HG03039 (cell line): Measurements from ENCODE around the gene OLFML3.
"Not testable (repeated sequence)": the region's sequence is repeated elsewhere in the genome, so short reads cannot be mapped to it uniquely, and the experiment has no call there.

Experiments used
- ATAC-seq: cut with Tn5 transposase; IDR thresholded peaks from one replicate; pipeline ENCODE4 v1.9.1; 2021; ENCODE audit warnings: mild to moderate bottlenecking, moderate library complexity; ENCODE audit not compliant: unreplicated experiment

The OLFML3 gene

GRCh38 chr1:113948151-113948550, 31.1 kb upstream of the OLFML3 start:
- not testable (repeated sequence) for ATAC-seq

DNA sequence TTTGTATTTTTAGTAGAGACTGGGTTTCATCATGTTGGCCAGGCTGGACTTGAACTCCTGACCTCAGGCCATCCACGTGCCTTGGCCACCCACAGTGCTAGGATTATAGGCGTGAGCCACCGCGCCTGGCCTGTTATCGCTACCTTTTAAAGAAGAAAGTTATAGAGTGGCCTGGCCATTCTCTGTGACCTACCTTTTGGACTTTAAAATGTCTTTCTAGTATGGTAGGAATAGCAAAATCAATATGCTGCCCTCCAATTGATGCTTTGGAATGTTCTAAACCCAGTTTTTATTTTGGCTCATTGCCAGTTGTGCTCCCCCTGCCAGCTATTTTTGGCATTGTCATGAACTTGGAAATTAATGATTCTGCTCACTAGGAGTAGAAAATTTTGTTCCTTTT, 30.3 kb upstream of the OLFML3 start:
- no peak for ATAC-seq

GRCh38 chr1:113950908-113951307, 28.4 kb upstream of the OLFML3 start:
- no peak for ATAC-seq

DNA sequence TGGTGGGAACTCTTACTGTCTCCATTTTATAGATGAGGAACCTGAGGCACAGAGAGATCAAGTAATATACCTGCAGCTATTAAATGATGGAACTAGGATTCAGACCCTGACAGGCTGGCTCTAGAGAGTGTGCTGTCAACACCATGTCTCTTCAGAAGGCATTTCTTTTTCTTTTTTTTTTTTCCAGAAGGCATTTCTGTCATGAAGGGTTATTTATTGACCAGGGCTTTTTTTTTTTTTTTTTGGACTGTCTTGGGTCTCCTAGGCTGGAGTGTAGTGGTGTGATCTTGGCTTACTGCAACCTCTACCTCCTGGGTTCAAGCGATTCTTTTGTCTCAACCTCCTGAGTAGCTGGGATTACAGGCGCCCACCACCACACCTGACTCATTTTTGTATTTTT, 27.6 kb upstream of the OLFML3 start:
- ATAC-seq: no peak

DNA sequence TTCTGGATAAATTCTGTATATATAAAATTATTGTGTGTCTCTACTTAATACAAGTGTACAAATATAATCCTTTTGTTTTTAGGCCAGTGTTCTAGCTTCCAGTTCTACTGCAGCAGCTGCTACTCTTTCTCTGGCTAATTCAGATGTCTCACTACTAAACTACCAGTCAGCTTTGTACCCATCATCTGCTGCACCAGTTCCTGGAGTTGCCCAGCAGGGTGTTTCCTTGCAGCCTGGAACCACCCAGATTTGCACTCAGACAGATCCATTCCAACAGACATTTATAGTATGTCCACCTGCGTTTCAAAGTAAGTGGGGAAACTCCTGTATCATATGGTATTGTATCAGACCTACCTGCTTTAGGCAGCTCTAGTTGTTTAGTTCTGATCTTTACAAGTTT, 21.3 kb upstream of the OLFML3 start:
- no peak for ATAC-seq

DNA sequence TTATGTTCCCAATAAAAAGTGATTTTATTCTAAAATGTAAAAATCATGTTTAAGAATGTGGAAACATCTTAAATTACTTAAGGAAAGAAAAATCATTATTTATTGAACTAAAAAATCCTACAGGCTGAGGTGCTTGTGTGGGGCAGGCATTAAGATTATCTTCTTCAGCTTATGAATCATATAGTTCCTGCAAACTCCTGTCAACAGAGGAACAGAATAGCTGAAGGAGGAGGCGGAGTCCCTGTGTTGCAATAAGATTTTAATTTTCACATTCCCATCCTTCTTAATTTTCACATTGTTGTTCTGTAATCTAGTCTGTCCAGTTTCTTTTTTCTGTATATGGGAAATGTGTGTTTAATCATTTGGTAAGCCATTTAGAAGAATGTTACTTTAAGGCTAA, 20.6 kb upstream of the OLFML3 start:
- no peak for ATAC-seq

- ATAC-seq: no peak
Observed at GRCh38 chr1:113963281-113963906, 15.9 kb upstream of the OLFML3 start.

- no peak for ATAC-seq
Observed at GRCh38 chr1:113965703-113966412, 13.4 kb upstream of the OLFML3 start.

DNA sequence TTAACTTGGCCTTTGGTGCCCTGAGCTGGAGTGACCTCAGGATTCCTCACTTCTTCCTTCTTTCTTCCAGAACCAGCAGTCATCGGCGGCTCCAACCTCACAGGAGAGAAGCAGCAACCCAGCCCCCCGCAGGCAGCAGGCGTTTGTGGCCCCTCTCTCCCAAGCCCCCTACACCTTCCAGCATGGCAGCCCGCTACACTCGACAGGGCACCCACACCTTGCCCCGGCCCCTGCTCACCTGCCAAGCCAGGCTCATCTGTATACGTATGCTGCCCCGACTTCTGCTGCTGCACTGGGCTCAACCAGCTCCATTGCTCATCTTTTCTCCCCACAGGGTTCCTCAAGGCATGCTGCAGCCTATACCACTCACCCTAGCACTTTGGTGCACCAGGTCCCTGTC, 6.3 kb upstream of the OLFML3 start:
- no peak for ATAC-seq

- no peak for ATAC-seq
Observed at GRCh38 chr1:113975211-113975895, 3.9 kb upstream of the OLFML3 start.

DNA sequence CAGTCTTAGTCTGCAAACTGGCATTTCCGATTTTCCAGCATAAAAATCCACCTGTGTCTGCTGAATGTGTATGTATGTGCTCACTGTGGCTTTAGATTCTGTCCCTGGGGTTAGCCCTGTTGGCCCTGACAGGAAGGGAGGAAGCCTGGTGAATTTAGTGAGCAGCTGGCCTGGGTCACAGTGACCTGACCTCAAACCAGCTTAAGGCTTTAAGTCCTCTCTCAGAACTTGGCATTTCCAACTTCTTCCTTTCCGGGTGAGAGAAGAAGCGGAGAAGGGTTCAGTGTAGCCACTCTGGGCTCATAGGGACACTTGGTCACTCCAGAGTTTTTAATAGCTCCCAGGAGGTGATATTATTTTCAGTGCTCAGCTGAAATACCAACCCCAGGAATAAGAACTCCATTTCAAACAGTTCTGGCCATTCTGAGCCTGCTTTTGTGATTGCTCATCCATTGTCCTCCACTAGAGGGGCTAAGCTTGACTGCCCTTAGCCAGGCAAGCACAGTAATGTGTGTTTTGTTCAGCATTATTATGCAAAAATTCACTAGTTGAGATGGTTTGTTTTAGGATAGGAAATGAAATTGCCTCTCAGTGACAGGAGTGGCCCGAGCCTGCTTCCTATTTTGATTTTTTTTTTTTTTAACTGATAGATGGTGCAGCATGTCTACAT, 2.5 kb upstream of the OLFML3 start:
- ATAC-seq: no peak

GRCh38 chr1:113977906-113978305, 1.4 kb upstream of the OLFML3 start:
- ATAC-seq: no peak

DNA sequence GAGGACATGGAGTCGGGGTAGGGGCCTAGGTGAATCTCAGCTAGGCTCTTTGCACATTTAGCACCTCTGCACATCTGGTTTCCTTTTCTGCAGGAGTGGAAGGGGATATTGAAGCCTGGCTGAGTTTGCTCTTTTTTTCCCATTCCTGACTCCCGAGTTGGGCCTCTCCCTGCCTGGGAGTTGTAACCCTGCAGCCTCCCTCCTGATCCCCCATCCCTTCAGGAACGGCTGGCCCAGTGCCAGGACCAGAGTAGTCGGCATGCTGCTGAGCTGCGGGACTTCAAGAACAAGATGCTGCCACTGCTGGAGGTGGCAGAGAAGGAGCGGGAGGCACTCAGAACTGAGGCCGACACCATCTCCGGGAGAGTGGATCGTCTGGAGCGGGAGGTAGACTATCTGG, 836 bp downstream of the OLFML3 start:
- ATAC-seq: no peak

DNA sequence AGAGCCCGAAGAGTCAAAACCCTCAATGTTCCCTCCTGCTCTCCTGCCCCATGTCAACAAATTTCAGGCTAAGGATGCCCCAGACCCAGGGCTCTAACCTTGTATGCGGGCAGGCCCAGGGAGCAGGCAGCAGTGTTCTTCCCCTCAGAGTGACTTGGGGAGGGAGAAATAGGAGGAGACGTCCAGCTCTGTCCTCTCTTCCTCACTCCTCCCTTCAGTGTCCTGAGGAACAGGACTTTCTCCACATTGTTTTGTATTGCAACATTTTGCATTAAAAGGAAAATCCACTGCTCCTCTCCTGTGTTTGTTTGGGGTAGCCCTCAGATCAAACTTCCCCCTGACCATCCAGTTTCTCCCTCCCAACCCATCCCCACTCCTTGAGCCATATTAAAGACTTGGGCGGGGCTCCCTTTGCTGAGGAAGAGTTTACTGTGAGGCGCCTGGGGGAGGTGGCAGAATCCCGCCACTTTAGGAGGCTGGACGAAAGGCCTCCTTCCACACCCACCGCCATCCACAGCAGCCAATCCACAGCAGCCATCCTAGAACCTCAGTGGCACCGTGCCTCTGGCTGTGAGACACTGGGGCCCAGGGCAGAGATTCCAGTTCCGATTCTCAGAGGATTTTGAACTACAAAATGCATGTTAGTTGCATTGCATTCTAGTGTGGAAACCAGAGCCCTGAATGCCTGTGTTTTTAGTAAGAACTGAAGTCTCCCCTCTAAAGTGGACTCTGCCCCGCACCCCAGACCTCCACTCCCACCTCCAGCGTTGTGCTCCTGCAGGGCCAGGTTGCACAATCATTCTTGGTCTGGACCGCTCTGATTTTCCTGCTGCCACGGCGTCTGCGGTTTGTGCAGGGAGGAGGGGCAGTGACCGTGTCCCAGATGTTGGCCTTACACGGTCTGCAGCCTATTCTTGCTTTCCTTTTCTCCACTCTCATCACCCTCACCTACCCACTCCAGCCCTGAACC, 3.0 kb downstream of the OLFML3 start:
- no peak for ATAC-seq

DNA sequence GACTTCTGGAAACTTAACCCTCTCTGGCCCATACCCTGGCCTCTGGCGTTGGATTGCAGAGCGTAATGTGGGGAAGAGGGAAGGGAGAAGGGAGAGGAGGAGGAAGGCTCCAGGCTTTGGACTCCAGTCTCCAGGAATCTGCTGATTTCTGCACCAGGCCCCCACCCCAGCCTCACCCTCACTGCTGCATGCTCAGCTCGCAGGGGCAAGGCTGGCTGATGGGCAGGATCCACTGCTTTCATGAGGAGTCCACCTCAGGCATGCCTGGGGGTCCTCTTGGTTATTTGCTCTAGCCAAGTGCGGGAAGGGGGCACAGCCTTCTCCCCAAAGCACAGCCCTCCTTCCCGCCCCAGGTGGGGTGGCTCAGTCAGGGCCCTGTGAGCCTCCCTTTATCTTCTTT, 3.7 kb downstream of the OLFML3 start:
- no peak for ATAC-seq

DNA sequence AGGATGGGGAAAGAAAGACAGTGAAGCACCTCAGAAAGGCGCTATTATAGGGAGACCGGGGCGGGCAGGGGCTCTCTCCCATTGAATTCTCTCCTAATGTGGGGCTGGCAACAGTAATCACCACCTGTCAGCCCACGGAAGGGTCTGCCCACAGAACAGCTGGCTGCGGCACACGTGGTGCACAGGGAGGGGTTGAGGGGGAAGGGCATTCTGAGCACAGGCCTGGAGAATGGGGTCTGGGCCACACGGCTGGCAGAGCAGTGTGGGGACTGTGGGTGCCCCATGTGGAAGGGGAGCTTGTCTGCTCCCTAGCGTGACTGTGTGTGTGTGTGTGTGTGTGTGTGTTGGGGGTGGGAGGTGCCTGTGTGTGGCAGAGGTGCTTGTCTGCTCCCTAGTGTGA, 4.1 kb downstream of the OLFML3 start:
- ATAC-seq: no peak

GRCh38 chr1:113983826-113984225, 4.6 kb downstream of the OLFML3 start:
- no peak for ATAC-seq

DNA sequence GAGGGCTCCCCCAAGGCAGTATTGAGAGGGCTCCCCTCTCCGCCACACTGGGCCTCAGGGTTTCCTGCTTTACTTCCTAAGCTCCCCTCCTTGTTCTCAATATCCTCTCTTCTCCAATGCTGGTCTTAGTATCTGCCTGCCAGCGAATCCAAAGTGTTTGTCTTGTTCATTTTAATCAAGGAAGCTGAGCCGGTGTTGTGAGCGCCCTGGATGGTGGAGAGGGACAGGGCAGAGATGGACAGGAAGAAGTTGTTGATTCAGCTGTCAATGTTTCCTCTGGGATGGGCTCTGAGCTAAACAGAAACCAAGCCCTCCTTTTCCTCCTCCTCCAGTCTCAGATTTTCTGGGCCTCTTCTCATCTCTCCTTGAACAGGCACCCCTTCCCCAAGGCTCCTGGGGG, 5.4 kb downstream of the OLFML3 start:
- ATAC-seq: no peak

GRCh38 chr1:113986802-113987201, 7.5 kb downstream of the OLFML3 start:
- ATAC-seq: no peak

GRCh38 chr1:113987259-113987658, 8.0 kb downstream of the OLFML3 start:
- ATAC-seq: no peak

DNA sequence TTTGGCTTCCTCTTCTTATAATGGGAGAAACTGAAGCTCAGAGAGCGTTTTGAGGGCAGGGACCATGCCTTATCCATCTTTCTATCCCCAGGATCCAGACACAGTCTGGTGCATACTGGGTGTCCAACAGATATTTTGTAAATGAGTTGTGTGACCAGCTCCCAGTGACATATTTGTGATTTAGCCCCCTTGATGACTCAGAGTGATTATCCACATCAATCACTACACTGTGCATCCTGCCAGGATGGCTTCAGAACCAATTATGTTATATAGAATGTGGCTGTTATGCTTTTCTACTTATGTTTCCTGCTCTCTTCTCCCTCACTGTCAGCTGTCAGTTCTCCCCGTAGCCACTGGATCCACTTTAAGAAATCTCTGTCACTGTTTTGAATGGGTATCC, 11.3 kb downstream of the OLFML3 start:
- ATAC-seq: no peak
